Ishikawa (cell line): ENCODE measurements around the gene EML3.

ENCODE experiments used
- CEBPB ChIP-seq: IDR thresholded peaks from 2 replicates; pipeline ENCODE4 v1.6.1; 2012
- EGR1 ChIP-seq: IDR thresholded peaks from 2 replicates; pipeline ENCODE4 v1.6.1; 2012
- EP300 ChIP-seq: IDR thresholded peaks from 2 replicates; pipeline ENCODE4 v1.6.1; 2012; ENCODE audit warnings: borderline replicate concordance
- FOXM1 ChIP-seq: IDR thresholded peaks from 2 replicates; pipeline ENCODE4 v1.6.1; 2012; ENCODE audit warnings: low read depth, borderline replicate concordance
- RAD21 ChIP-seq: IDR thresholded peaks from 2 replicates; pipeline ENCODE4 v1.6.1; 2012; ENCODE audit warnings: low read depth
- REST ChIP-seq: IDR thresholded peaks from 2 replicates; pipeline ENCODE4 v1.6.1; 2012; ENCODE audit warnings: low read depth, mild to moderate bottlenecking
- YY1 ChIP-seq: IDR thresholded peaks from 2 replicates; pipeline ENCODE4 v1.6.1; 2012; ENCODE audit warnings: low read depth

DNA sequence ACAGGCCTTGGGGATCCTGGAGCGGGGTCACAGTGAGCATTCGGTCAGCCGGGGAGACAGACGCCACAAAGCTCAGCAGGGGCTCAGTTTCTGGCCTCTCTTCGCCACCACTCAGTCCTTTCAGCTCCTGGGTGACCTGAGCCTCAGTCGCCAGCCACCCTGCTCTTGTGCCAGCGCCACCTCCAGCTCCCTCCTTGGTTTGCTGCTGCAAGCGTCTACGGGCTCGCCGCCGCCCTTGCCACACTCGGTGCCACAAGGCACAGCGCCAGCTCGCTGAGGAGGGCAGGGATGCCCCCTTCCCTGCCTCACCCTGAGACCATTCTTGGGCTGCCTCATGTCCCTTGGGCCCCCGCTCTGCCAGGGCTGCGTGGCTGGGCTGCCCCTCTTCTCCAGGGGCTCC lies 37.4 kb downstream of the EML3 start:
- TF ChIP-seq CEBPB: no peak
- TF ChIP-seq FOXM1: no peak
- no peak for TF ChIP-seq YY1
- no peak for TF ChIP-seq EP300
- no peak for TF ChIP-seq REST
- TF ChIP-seq RAD21: no peak
- TF ChIP-seq EGR1: no peak
